ENCODE results near the gene GPS1.

Gene GPS1

DNA sequence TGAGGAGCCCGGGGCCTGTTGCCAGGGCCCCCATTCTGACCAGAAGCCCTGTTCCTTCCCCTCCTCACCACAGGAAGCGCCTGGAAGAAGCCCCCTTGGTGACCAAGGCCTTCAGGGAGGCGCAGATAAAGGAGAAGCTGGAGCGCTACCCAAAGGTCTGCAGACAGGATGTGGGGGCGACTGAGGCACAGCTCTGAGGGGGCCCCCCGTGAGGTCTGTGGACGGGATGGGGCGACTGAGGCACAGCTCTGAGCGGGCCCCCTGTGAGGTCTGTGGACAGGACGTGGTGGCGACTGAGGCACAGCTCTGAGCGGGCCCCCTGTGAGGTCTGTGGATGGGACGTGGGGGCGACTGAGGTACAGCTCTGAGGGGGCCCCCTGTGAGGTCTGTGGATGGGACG lies 42.3 kb upstream of the GPS1 start:
- Histone ChIP-seq H3K4me1 (ENCODE audit: control insufficient read depth in 1 of 2, insufficient read depth in 2 of 2, low read length in 2 of 2) (peaks cover 0 to 25% of the 10 kb centered on the region in 2 donors), H3K27me3 (ENCODE audit: low read depth, low read length) (no peaks in the 10 kb centered on the region), H3K9me3 (ENCODE audit: control insufficient read depth in 1 of 2, low read length in 2 of 2) (no peaks in the 10 kb centered on the region), H3K4me3 (ENCODE audit: low read depth in 1 of 2, low read length in 2 of 2) (no peak overlapping the region), H3K36me3 (ENCODE audit: control insufficient read depth in 1 of 2, insufficient read depth in 2 of 2, low read length in 2 of 2) (peaks cover 0 to 8% of the 10 kb centered on the region in 2 donors), H3K27ac (ENCODE audit: low read length) (no peak overlapping the region)

GRCh38 chr17:82010575-82011525 lies 40.8 kb upstream of the GPS1 start:
- Histone ChIP-seq H3K27me3 (ENCODE audit: low read depth, low read length) (no peaks in the 10 kb centered on the region), H3K4me1 (ENCODE audit: control insufficient read depth in 1 of 2, insufficient read depth in 2 of 2, low read length in 2 of 2) (peaks cover 0 to 19% of the 10 kb centered on the region in 2 donors), H3K36me3 (ENCODE audit: control insufficient read depth in 1 of 2, insufficient read depth in 2 of 2, low read length in 2 of 2) (peaks cover 0 to 8% of the 10 kb centered on the region in 2 donors), H3K4me3 (ENCODE audit: low read depth in 1 of 2, low read length in 2 of 2) (no peak overlapping the region), H3K27ac (ENCODE audit: low read length) (no peak overlapping the region), H3K9me3 (ENCODE audit: control insufficient read depth in 1 of 2, low read length in 2 of 2) (no peaks in the 10 kb centered on the region)

DNA sequence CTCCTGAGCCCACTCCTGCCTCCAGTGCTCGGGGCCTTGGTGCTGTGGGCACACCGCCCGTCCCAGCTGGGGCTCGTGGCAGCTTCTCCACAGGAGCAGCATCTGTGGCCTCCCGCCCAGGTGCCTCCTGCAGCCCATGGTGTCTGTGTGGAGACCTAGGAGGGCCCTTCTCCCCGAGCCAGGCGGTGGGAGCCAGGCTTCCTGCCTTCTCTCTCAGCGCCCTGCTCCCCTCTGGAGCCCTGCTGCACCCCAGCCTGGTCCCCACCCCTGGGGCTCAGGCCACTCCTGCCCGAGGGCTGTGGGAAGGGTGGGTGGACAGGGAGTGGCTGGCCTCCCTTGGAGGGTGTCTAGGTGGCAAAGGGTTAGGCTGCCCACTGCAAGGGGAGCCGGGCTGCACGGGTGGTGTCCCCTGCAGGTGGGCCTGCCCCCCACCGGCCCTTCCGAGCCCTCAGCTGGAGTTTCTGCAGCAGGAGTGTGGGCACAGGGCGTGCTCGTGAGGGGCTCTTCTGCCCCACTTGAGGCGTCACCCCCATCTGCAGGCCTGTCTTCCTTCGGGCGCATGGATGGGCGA lies 40.0 kb upstream of the GPS1 start:
- no peak overlapping the region for H3K4me3 ChIP-seq (ENCODE audit: low read depth in 1 of 2, low read length in 2 of 2)
- H3K4me1 ChIP-seq (ENCODE audit: control insufficient read depth in 1 of 2, insufficient read depth in 2 of 2, low read length in 2 of 2): peaks cover 0 to 10% of the 10 kb centered on the region in 2 donors
- no peaks in the 10 kb centered on the region for H3K27me3 ChIP-seq (ENCODE audit: low read depth, low read length)
- H3K36me3 ChIP-seq (ENCODE audit: control insufficient read depth in 1 of 2, insufficient read depth in 2 of 2, low read length in 2 of 2): peaks cover 0 to 8% of the 10 kb centered on the region in 2 donors
- no peaks in the 10 kb centered on the region for H3K9me3 ChIP-seq (ENCODE audit: control insufficient read depth in 1 of 2, low read length in 2 of 2)
- H3K27ac ChIP-seq (ENCODE audit: low read length): no peak overlapping the region

DNA sequence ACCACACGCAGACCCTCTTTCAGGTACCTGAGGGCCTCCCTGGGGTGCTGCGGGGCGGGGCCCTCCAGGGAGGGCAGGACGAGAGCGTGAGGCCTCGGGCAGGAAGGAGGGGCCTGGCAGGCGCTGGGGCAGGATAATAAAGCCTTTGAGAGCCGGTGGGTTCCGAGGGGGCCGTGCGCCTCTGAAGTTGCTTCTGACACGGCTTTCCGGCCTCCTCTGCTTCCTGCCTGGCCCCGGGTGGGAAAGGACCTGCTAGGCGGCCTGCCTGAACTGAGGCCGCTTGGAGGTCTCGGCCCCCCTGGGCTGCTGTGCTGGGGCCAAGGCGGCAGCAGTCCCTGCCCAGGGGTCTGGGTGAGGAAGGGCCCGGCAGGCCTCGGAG lies 39.4 kb upstream of the GPS1 start:
- Histone ChIP-seq H3K27ac (ENCODE audit: low read length) (no peak overlapping the region), H3K4me3 (ENCODE audit: low read depth in 1 of 2, low read length in 2 of 2) (no peak overlapping the region), H3K9me3 (ENCODE audit: control insufficient read depth in 1 of 2, low read length in 2 of 2) (no peaks in the 10 kb centered on the region), H3K36me3 (ENCODE audit: control insufficient read depth in 1 of 2, insufficient read depth in 2 of 2, low read length in 2 of 2) (peaks cover 0 to 11% of the 10 kb centered on the region in 2 donors), H3K27me3 (ENCODE audit: low read depth, low read length) (no peaks in the 10 kb centered on the region), H3K4me1 (ENCODE audit: control insufficient read depth in 1 of 2, insufficient read depth in 2 of 2, low read length in 2 of 2) (peaks cover 0 to 6% of the 10 kb centered on the region in 2 donors)

DNA sequence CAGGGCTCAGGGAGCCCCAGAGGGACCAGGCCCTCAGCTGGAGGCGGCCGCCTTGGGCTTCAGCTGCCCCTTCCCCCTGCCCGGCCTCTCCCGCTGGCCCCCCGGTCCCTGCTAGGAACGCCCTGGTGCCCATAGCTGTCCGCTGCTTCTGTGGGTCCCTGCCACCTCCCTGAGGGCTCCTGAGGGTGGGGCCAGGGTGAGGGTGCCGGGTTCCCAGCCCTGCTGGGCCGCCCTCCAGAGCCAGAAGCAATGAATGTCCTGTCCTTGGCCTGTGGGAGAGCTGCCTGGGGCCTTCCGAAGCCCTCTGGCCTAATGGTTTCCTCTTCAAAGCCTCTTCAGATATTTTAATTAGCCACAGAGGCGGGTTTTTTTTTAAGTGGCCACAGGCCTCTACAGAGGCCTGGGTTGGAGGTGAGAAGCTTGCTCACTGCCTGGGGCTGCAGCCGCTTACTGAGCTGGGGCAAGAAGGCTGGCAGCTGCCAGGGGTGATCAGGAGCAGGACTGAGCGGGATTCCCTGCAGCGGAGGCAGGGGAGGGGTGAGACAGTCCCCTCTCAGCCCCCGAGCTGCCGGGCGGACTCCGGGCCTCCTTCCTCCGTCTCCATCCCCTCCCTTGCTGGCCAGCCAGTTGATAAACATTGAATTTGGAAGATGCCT lies 38.9 kb upstream of the GPS1 start:
- Histone ChIP-seq H3K36me3 (ENCODE audit: control insufficient read depth in 1 of 2, insufficient read depth in 2 of 2, low read length in 2 of 2) (peaks cover 0 to 11% of the 10 kb centered on the region in 2 donors), H3K9me3 (ENCODE audit: control insufficient read depth in 1 of 2, low read length in 2 of 2) (no peaks in the 10 kb centered on the region), H3K27me3 (ENCODE audit: low read depth, low read length) (no peaks in the 10 kb centered on the region), H3K27ac (ENCODE audit: low read length) (no peak overlapping the region), H3K4me3 (ENCODE audit: low read depth in 1 of 2, low read length in 2 of 2) (no peak overlapping the region), H3K4me1 (ENCODE audit: control insufficient read depth in 1 of 2, insufficient read depth in 2 of 2, low read length in 2 of 2) (peaks cover 0 to 6% of the 10 kb centered on the region in 2 donors)

- H3K4me3 ChIP-seq (ENCODE audit: low read depth in 1 of 2, low read length in 2 of 2): no peak overlapping the region
- no peak overlapping the region for H3K27ac ChIP-seq (ENCODE audit: low read length)
Measured at GRCh38 chr17:82013341-82013740, 38.4 kb upstream of the GPS1 start.

DNA sequence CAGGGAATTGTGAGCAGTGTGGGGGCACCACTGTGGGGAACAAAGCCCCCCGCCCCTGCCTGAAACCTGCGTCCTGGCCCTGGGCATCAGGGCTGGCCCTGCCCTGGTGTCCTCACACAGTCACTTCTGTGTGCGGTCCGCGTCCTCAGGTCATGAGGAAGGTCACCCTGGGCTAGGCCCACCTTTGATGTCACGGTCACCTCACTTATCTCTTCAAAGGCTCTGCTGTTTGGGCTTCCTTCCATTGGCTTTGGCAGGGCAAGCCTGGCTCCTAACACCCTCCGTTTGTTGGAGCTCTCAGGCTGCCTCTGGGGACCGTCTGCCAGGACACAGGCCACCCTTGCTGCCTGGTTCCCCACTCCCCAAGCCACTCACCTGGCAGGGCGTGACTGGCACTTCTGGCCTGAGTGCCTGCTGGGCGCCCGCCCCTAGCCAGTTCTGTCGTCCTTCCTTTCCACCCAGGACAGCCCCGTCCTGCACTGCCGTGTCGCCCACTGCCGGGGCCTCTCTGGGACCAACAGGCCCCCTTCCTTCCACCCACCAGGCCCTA lies 37.9 kb upstream of the GPS1 start:
- H3K36me3 ChIP-seq (ENCODE audit: control insufficient read depth in 1 of 2, insufficient read depth in 2 of 2, low read length in 2 of 2): peaks cover 0 to 19% of the 10 kb centered on the region in 2 donors
- no peak overlapping the region for H3K27ac ChIP-seq (ENCODE audit: low read length)
- H3K4me1 ChIP-seq (ENCODE audit: control insufficient read depth in 1 of 2, insufficient read depth in 2 of 2, low read length in 2 of 2): peaks cover 0 to 6% of the 10 kb centered on the region in 2 donors
- no peaks in the 10 kb centered on the region for H3K9me3 ChIP-seq (ENCODE audit: control insufficient read depth in 1 of 2, low read length in 2 of 2)
- H3K4me3 ChIP-seq (ENCODE audit: low read depth in 1 of 2, low read length in 2 of 2): no peak overlapping the region
- no peaks in the 10 kb centered on the region for H3K27me3 ChIP-seq (ENCODE audit: low read depth, low read length)

More at GRCh38 chr17:82013341-82013740, 38.4 kb upstream of the GPS1 start:
- Histone ChIP-seq H3K9me3 (ENCODE audit: control insufficient read depth in 1 of 2, low read length in 2 of 2) (no peaks in the 10 kb centered on the region), H3K27me3 (ENCODE audit: low read depth, low read length) (no peaks in the 10 kb centered on the region), H3K36me3 (ENCODE audit: control insufficient read depth in 1 of 2, insufficient read depth in 2 of 2, low read length in 2 of 2) (peaks cover 0 to 15% of the 10 kb centered on the region in 2 donors), H3K4me1 (ENCODE audit: control insufficient read depth in 1 of 2, insufficient read depth in 2 of 2, low read length in 2 of 2) (peaks cover 0 to 6% of the 10 kb centered on the region in 2 donors)

GRCh38 chr17:82014432-82014831 lies 37.3 kb upstream of the GPS1 start:
- Histone ChIP-seq H3K27me3 (ENCODE audit: low read depth, low read length) (no peaks in the 10 kb centered on the region), H3K36me3 (ENCODE audit: control insufficient read depth in 1 of 2, insufficient read depth in 2 of 2, low read length in 2 of 2) (peaks cover 0 to 15% of the 10 kb centered on the region in 2 donors), H3K9me3 (ENCODE audit: control insufficient read depth in 1 of 2, low read length in 2 of 2) (no peaks in the 10 kb centered on the region), H3K4me1 (ENCODE audit: control insufficient read depth in 1 of 2, insufficient read depth in 2 of 2, low read length in 2 of 2) (peaks cover 0 to 6% of the 10 kb centered on the region in 2 donors), H3K27ac (ENCODE audit: low read length) (no peak overlapping the region), H3K4me3 (ENCODE audit: low read depth in 1 of 2, low read length in 2 of 2) (no peak overlapping the region)

GRCh38 chr17:82014971-82015310 lies 36.8 kb upstream of the GPS1 start:
- H3K27me3 ChIP-seq (ENCODE audit: low read depth, low read length): no peaks in the 10 kb centered on the region
- H3K9me3 ChIP-seq (ENCODE audit: control insufficient read depth in 1 of 2, low read length in 2 of 2): no peaks in the 10 kb centered on the region
- peaks cover 0 to 6% of the 10 kb centered on the region in 2 donors for H3K4me1 ChIP-seq (ENCODE audit: control insufficient read depth in 1 of 2, insufficient read depth in 2 of 2, low read length in 2 of 2)
- H3K4me3 ChIP-seq (ENCODE audit: low read depth in 1 of 2, low read length in 2 of 2): no peak overlapping the region
- no peak overlapping the region for H3K27ac ChIP-seq (ENCODE audit: low read length)
- peaks cover 0 to 14% of the 10 kb centered on the region in 2 donors for H3K36me3 ChIP-seq (ENCODE audit: control insufficient read depth in 1 of 2, insufficient read depth in 2 of 2, low read length in 2 of 2)

- Histone ChIP-seq H3K27me3 (ENCODE audit: low read depth, low read length) (no peaks in the 10 kb centered on the region), H3K27ac (ENCODE audit: low read length) (no peak overlapping the region), H3K9me3 (ENCODE audit: control insufficient read depth in 1 of 2, low read length in 2 of 2) (no peaks in the 10 kb centered on the region), H3K4me3 (ENCODE audit: low read depth in 1 of 2, low read length in 2 of 2) (no peak overlapping the region), H3K4me1 (ENCODE audit: control insufficient read depth in 1 of 2, insufficient read depth in 2 of 2, low read length in 2 of 2) (peaks cover 0 to 6% of the 10 kb centered on the region in 2 donors), H3K36me3 (ENCODE audit: control insufficient read depth in 1 of 2, insufficient read depth in 2 of 2, low read length in 2 of 2) (peaks cover 0 to 14% of the 10 kb centered on the region in 2 donors)
Measured at GRCh38 chr17:82015311-82015971, 36.3 kb upstream of the GPS1 start.
